Kidney (tissue), 14 donors: ENCODE measurements around the gene FBXW2. TPM values are rescaled to one million over a fixed set of nuclear protein-coding genes. Genes with fewer than 3 reads are reported as not detected.
A peak's percentile ranks its signal among the peaks of the same experiment; 100 is the strongest.

ENCODE experiments used
- DNase-seq, 5 donors: peaks; one replicate each; pipeline ENCODE4 v3.0.0-alpha.2; 2013 to 2020
- FAIRE-seq: peaks from 2 replicates; lab custom pipeline; 2012; peaks lifted over from hg19 to GRCh38; lab: Jason Lieb, UNC
- H3K27ac ChIP-seq, 2 donors: one replicate each; pipeline ENCODE4 v1.7.0; 2013; ENCODE audit warnings: low read depth in 2 of 2, low read length in 2 of 2, inconsistent platforms in 1 of 2
- H3K27me3 ChIP-seq: one replicate; pipeline ENCODE4 v1.7.1; 2013; ENCODE audit warnings: low read length, inconsistent platforms; ENCODE audit not compliant: control insufficient read depth, insufficient read depth
- H3K36me3 ChIP-seq, 3 donors: one replicate each; pipeline versions ENCODE4 v1.7.0 to v1.7.1; 2013; ENCODE audit warnings: low read length in 3 of 3, control low read depth in 1 of 3, inconsistent platforms in 1 of 3; ENCODE audit not compliant: insufficient read depth in 3 of 3, control insufficient read depth in 2 of 3
- H3K4me1 ChIP-seq, 3 donors: one replicate each; pipeline versions ENCODE4 v1.7.0 to v1.7.1; 2013; ENCODE audit warnings: low read length in 3 of 3, inconsistent platforms in 1 of 3, low read depth in 1 of 3; ENCODE audit not compliant: control insufficient read depth in 2 of 3, insufficient read depth in 2 of 3
- H3K4me3 ChIP-seq, 3 donors: one replicate each; pipeline versions ENCODE4 v1.7.0 to v1.8.1; 2013; ENCODE audit warnings: low read length in 3 of 3, control low read depth in 1 of 3, inconsistent platforms in 1 of 3
- H3K9ac ChIP-seq, 3 donors: one replicate each; pipeline versions ENCODE4 v1.7.0 to v1.7.1; 2013; ENCODE audit warnings: low read length in 3 of 3, control low read depth in 1 of 3, inconsistent platforms in 1 of 3
- H3K9me3 ChIP-seq, 3 donors: one replicate each; pipeline versions ENCODE4 v1.7.0 to v1.7.1; 2013; ENCODE audit warnings: low read length in 3 of 3, control low read depth in 1 of 3, inconsistent platforms in 1 of 3; ENCODE audit not compliant: control insufficient read depth in 2 of 3, insufficient read depth in 1 of 3
- intact Hi-C: fragments of 100-400 bp; cut with DNase I; formaldehyde crosslinking; loops from one replicate; pipeline ENCODE4 v1.11.1; 2022
- polyA plus RNA-seq: library from polyadenylated mRNA; stranded (reverse); fragments of 350-450 nt; fragmentation: Illumina TruSeq; extraction: RNeasy Lipid Tissue Mini Kit (QIAGEN cat#74804); gene quantifications from one replicate; pipeline ENCODE4 v1.2.3, GENCODE V29; 2014; ENCODE audit warnings: low read depth, low replicate concordance; ENCODE audit not compliant: insufficient read depth
- total RNA-seq: library from RNA; stranded (reverse); fragmentation: NEBNext Ultra II Directional; extraction: Animal tissue kit (Norgen Biotek cat#: 25700); gene quantifications from one replicate; pipeline ENCODE4 v1.2.1, GENCODE V29; 2021
- TF ChIP-seq, protein P1 (sequence below): IDR thresholded peaks from 3 replicates; pipeline ENCODE4 v1.5.1; 2012; ENCODE audit warnings: mild to moderate bottlenecking, moderate library complexity, borderline replicate concordance; ENCODE audit not compliant: insufficient read depth; ENCODE audit errors: extremely low read depth
- donor health status: control.
- donor health status: control.
- donor health status: control.
- donor health status: control.
- donor health status: control.
- donor health status: DM: yes; HTN: yes; CAD: no.
- donor health status: Normal renal cell carcinoma (clear cell type).

FBXW2 gene
- total and polyA plus RNA-seq, 2 donors from 2014 or later, result 13.8 to 67.8 TPM

DNA sequence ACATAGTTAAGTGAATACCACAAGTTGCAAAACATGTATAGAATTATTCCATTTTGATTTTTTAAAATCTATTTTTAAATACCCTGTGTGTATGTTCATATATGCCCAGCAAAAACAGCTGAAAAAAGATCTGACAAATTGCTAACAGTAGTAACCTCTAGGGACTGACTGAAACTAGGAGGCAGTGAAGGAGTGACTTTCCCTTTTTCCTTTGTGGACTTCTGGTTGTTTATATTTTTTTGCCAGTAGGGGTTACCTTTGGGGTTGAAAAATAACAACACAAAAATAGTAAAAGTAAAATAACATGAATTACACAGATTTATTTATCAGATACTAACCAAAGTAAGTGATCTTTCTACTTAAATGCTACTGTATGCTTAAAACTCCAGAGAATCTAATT, 81.9 kb downstream of the FBXW2 start:
- no peaks in the 10 kb centered on the region for H3K27me3 ChIP-seq
- FAIRE-seq, result no peak
- DNase-seq, result no peak
- intact Hi-C loops, result no loop called here
- TF ChIP-seq, protein P1, sequence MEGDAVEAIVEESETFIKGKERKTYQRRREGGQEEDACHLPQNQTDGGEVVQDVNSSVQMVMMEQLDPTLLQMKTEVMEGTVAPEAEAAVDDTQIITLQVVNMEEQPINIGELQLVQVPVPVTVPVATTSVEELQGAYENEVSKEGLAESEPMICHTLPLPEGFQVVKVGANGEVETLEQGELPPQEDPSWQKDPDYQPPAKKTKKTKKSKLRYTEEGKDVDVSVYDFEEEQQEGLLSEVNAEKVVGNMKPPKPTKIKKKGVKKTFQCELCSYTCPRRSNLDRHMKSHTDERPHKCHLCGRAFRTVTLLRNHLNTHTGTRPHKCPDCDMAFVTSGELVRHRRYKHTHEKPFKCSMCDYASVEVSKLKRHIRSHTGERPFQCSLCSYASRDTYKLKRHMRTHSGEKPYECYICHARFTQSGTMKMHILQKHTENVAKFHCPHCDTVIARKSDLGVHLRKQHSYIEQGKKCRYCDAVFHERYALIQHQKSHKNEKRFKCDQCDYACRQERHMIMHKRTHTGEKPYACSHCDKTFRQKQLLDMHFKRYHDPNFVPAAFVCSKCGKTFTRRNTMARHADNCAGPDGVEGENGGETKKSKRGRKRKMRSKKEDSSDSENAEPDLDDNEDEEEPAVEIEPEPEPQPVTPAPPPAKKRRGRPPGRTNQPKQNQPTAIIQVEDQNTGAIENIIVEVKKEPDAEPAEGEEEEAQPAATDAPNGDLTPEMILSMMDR, result no peak
- peaks cover 3 to 12% (median 3%) of the 10 kb centered on the region in 3 donors for H3K4me1 ChIP-seq
- H3K4me3 ChIP-seq, result no peak overlapping the region
- H3K36me3 ChIP-seq, result no peaks in the 10 kb centered on the region
- peak overlapping the region in 2 of 3 donors; percentile 9 to 14 for H3K9ac ChIP-seq
- peak overlapping the region in 1 of 2 donors; percentile 10 for H3K27ac ChIP-seq
- H3K9me3 ChIP-seq, result no peaks in the 10 kb centered on the region

DNA sequence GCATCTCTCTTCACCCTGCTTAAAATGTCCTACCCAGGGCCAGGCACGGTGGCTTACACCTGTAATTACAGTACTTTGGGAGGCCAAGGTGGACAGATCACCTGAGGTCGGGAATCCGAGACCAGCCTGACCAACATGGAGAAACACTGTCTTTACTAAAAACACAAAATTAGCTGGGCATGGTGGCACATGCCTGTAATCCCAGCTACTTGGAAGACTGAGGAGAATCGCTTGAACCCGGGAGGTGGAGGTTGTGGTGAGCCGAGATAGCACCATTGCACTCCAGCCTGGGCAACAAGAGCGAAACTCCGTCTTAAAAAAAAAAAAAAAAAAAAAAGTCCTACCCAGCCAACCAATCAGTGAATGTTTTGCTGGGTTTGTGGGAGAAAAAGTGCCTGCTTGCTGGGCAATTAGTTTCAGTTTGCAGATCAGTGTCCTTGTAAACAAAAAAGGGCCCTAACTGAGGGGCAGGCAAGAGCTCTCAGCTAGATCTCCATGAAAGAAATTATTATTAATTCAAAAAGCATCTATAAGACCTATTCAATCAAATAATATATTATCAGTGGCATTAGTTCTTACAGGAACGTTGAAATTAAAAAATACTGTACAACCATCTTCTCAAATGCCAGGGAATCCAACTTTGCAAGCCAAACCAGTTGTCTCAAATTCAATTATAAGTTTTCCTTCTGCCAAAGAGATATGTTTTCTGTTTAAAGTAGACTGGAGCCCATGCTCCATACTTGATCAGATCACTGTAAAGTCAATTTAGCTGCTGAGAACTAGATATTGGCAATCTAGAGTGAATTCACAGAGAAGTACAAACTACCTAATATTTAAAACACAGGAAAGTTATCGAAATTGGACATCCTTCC, 82.9 kb downstream of the FBXW2 start:
- TF ChIP-seq, protein P1, result no peak
- FAIRE-seq (no peak), DNase-seq (peak in 2 of 5 donors; percentile 29 to 64)
- H3K4me3 ChIP-seq, result peak overlapping the region in 2 of 3 donors; percentile 59 to 80
- H3K9me3 ChIP-seq, result no peaks in the 10 kb centered on the region
- no peaks in the 10 kb centered on the region for H3K36me3 ChIP-seq
- peak overlapping the region; percentile 84 to 87 for H3K27ac ChIP-seq
- intact Hi-C loops, result no loop called here
- no peaks in the 10 kb centered on the region for H3K27me3 ChIP-seq
- H3K4me1 ChIP-seq, result peaks cover 3 to 8% (median 3%) of the 10 kb centered on the region in 3 donors
- peak overlapping the region; percentile 5 to 14 (median 6) for H3K9ac ChIP-seq

DNA sequence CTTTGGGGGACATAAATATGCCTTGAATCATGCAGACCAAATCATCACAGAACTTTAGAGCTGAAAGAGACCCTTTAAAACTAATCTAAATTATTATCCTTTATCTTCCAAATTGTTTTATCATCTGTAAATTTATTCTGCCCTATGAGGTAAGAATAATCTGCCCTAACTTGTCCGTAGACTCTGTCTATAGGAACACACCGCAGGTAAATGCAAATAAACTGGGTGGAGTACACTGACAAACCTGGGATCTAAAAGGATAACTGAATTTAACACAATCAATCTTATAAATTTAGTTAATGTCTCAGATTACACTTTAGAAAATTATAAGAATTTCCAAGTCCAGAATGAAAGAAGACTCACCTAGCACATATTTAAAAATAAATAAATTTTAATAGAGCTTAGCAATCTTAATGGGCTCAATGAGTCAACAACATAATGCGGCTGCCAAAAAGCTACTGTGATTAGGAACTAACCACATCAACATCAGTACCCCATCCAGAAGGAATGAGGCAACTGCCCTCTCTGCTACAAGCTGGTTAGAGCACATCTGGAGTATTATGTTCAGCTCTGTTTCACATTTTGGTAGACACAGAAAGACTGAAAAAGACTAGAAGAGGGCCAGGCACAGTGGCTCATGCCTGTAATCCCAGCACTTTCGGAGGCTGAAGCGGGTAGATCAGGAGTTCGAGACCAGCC, 84.5 kb downstream of the FBXW2 start:
- no peak for FAIRE-seq
- Histone ChIP-seq H3K27ac (no peak overlapping the region), H3K27me3 (no peaks in the 10 kb centered on the region), H3K36me3 (no peaks in the 10 kb centered on the region), H3K4me1 (peaks cover 0 to 4% (median 3%) of the 10 kb centered on the region in 3 donors), H3K9me3 (no peaks in the 10 kb centered on the region), H3K4me3 (no peak overlapping the region), H3K9ac (no peak overlapping the region)
- intact Hi-C loops, result no loop called here
- DNase-seq, result no peak
- TF ChIP-seq, protein P1, result no peak
